T-cell (primary cell): Measurements from ENCODE around the gene RFC5. TPM values are rescaled to one million over a fixed set of nuclear protein-coding genes. Genes with fewer than 3 reads are reported as not detected.
A peak's percentile ranks its signal among the peaks of the same experiment; 100 is the strongest.

Experiments
- ATAC-seq, 4 experiments: fragments of 200-7000 bp in 3 of 4; fragments of 150-1000 bp in 1 of 4; cut with Tn5 transposase; replicated peaks in 1 of 4; 1 replicate in 3 of 4; 2 replicates in 1 of 4; pipeline ENCODE4 v1.10.0; 2021; ENCODE audit warnings: moderate library complexity in 3 of 4, mild to moderate bottlenecking in 2 of 4, moderate number of reproducible peaks in 1 of 4
- CTCF ChIA-PET, 2 donors: fragments of 300-600 bp; sonication (Branson Sonifier 250); formaldehyde crosslinking; loops; one replicate each; lab custom pipeline; 2022; ENCODE audit warnings: antibody characterized with exemption in 2 of 2; lab: Charles Lee
- POLR2A ChIA-PET, 2 donors: fragments of 300-600 bp; sonication (Branson Sonifier 250); formaldehyde crosslinking; loops; one replicate each; lab custom pipeline; 2022; ENCODE audit warnings: antibody characterized with exemption in 2 of 2; lab: Charles Lee
- DNase-seq, 35 experiments: peaks; one replicate each; pipeline versions ENCODE4 v3.0.0 to v3.0.0-alpha.2; 2013 to 2023
- H3K27ac ChIP-seq: one replicate; pipeline ENCODE4 v1.5.1; 2013; ENCODE audit warnings: low read length
- H3K27me3 ChIP-seq, 2 experiments: replicated peaks in 1 of 2; 1 replicate in 1 of 2; 2 replicates in 1 of 2; pipeline versions ENCODE4 v1.6.1 to v1.7.0; 2013; ENCODE audit warnings: low read length in 1 of 2, mixed read lengths in 1 of 2; ENCODE audit not compliant: control insufficient read depth in 2 of 2, insufficient read depth in 2 of 2; ENCODE audit errors: extremely low read depth in 1 of 2
- H3K36me3 ChIP-seq, 2 donors: 1 replicate in 1 of 2; 2 replicates in 1 of 2; pipeline versions ENCODE4 v1.6.1 to v1.7.0; 2013; ENCODE audit warnings: low read length in 1 of 2; ENCODE audit not compliant: control insufficient read depth in 2 of 2, insufficient read depth in 1 of 2; ENCODE audit errors: extremely low read depth in 1 of 2
- H3K4me1 ChIP-seq, 2 experiments: 1 replicate in 1 of 2; 2 replicates in 1 of 2; pipeline versions ENCODE4 v1.6.1 to v1.7.0; 2013; ENCODE audit warnings: low read length in 2 of 2, mixed read lengths in 1 of 2; ENCODE audit not compliant: insufficient read depth in 2 of 2, control insufficient read depth in 1 of 2; ENCODE audit errors: extremely low read depth in 1 of 2
- H3K4me3 ChIP-seq, 2 donors: 1 replicate in 1 of 2; 2 replicates in 1 of 2; pipeline versions ENCODE4 v1.5.1 to v1.7.0; 2013; ENCODE audit warnings: mild to moderate bottlenecking in 2 of 2, low read length in 1 of 2, moderate library complexity in 1 of 2; ENCODE audit not compliant: control insufficient read depth in 1 of 2; ENCODE audit errors: extremely low read depth in 1 of 2
- H3K9me3 ChIP-seq: 2 replicates; pipeline ENCODE4 v1.7.0; 2013
- H3K27ac Mint-ChIP-seq, 2 donors: one replicate each; pipeline ENCODE4 v1.8.0; 2020 to 2021; ENCODE audit warnings: mild to moderate bottlenecking in 2 of 2, mixed read lengths in 2 of 2
- H3K27me3 Mint-ChIP-seq, 2 donors: one replicate each; pipeline ENCODE4 v1.8.0; 2021 to 2022; ENCODE audit warnings: mixed read lengths in 2 of 2
- H3K36me3 Mint-ChIP-seq: one replicate; pipeline ENCODE4 v1.8.0; 2021; ENCODE audit warnings: mixed read lengths
- H3K4me1 Mint-ChIP-seq, 3 donors: one replicate each; pipeline ENCODE4 v1.8.0; 2020 to 2022; ENCODE audit warnings: mixed read lengths in 3 of 3, mild to moderate bottlenecking in 1 of 3
- H3K4me3 Mint-ChIP-seq, 3 donors: one replicate each; pipeline ENCODE4 v1.8.0; 2020 to 2022; ENCODE audit warnings: mild to moderate bottlenecking in 3 of 3, mixed read lengths in 3 of 3, moderate library complexity in 3 of 3
- H3K9me3 Mint-ChIP-seq, 3 donors: one replicate each; pipeline ENCODE4 v1.8.0; 2020 to 2022; ENCODE audit warnings: mixed read lengths in 3 of 3
- WGBS: methylation state at CpG from one replicate; pipeline ENCODE4 v1.1.5; 2013; ENCODE audit warnings: missing lambda C conversion rate; ENCODE audit not compliant: insufficient coverage; 5-methylcytosine and 5-hydroxymethylcytosine counted together
- total RNA-seq, 35 experiments: library from RNA in 6 of 35; stranded (reverse) in 6 of 35; fragments of 120-200 nt in 1 of 35; gene quantifications; one replicate each; pipeline versions ENCODE4 v1.2.1 to v1.2.4 and lab custom pipeline; 2013 to 2026

The RFC5 gene
- total RNA-seq, 5 donors from 2014 or later (not counting 1 experiment from before 2014, with no cell fraction given): 12.4 to 16.3 (median 13.5) TPM

DNA sequence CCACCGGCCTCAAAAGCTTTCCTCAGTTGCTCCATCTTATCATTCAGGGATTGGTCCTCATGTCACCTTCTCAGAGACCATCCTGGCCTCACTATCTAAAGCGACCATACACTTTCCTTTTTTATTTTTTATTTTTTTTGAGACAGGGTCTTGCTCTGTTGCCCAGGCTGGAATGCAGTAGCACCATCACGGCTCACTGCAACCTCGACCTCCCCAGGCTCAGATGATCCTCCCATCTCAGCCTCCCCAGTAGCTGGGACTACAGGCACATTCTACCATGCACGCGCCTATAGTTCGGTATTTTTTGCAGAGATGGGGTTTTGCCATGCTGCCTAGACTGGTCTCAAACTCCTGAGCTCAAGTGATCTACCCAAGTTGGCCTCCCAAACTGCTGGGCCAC, 41.7 kb downstream of the RFC5 start:
- no peaks in the 10 kb centered on the region for H3K27me3 ChIP-seq
- ChIA-PET CTCF (interaction anchor here (0.6 to 2.1 kb wide), 2 partner anchors 213 to 318 kb away, joined by 4 to 6 read pairs; partner anchors contain the start of gene SUDS3 (in 1 of the 2)), POLR2A (interaction anchor here in 1 of 2 donors (0.6 kb wide), 1 partner anchor 117 kb away, joined by 11 read pairs; no protein-coding TSS in a partner anchor)
- DNase-seq (no peak), ATAC-seq (no peak)
- WGBS: 96% methylated on average over 7 of the region's 7 CpGs
- Mint-ChIP-seq H3K4me3 (no peak overlapping the region), H3K27me3 (no peaks in the 10 kb centered on the region), H3K4me1 (peaks cover 37 to 50% (median 45%) of the 10 kb centered on the region in 3 donors), H3K9me3 (no peaks in the 10 kb centered on the region), H3K36me3 (peaks cover 2% of the 10 kb centered on the region), H3K27ac (peak overlapping the region; percentile 94 to 96)
- no peak overlapping the region for H3K4me3 ChIP-seq
- no peaks in the 10 kb centered on the region for H3K9me3 ChIP-seq
- no peaks in the 10 kb centered on the region for H3K36me3 ChIP-seq
- peaks cover 9 to 31% of the 10 kb centered on the region in 2 experiments for H3K4me1 ChIP-seq
- H3K27ac ChIP-seq: no peak overlapping the region

DNA sequence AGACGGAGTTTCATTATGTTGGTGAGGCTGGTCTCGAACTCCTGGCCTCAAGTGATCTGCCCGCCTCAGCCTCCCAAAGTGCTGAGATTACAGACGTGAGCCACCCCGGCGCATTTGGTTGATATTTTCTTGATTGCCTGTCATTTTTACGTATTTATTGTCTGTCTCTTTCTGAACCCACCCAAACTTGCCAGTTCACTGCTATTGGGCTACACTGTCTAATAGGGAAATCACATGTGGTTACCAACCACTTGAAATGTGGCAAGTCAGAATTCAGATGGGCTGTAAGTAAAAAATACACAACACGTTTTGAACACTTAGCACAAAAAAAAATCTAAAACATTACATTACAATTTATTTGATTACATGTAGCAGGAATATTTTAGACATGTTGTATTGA, 42.4 kb downstream of the RFC5 start:
- Mint-ChIP-seq H3K27ac (peak overlapping the region; percentile 94 to 96), H3K4me1 (peaks cover 37 to 47% (median 46%) of the 10 kb centered on the region in 3 donors), H3K27me3 (no peaks in the 10 kb centered on the region), H3K36me3 (no peaks in the 10 kb centered on the region), H3K9me3 (no peaks in the 10 kb centered on the region), H3K4me3 (peak overlapping the region; percentile 80 to 90 (median 90))
- peak overlapping the region; percentile 93 for H3K27ac ChIP-seq
- DNase-seq (peak in 1 of 35 experiments; percentile 51), ATAC-seq (no peak)
- H3K9me3 ChIP-seq: no peaks in the 10 kb centered on the region
- H3K36me3 ChIP-seq: no peaks in the 10 kb centered on the region
- no peaks in the 10 kb centered on the region for H3K27me3 ChIP-seq
- CTCF ChIA-PET: interaction anchor here in 1 of 2 donors (0.5 kb wide), 1 partner anchor 24 kb away, joined by 4 read pairs; no protein-coding TSS in a partner anchor
- H3K4me3 ChIP-seq: no peak overlapping the region
- WGBS: 93% methylated on average over 5 of the region's 8 CpGs
- POLR2A ChIA-PET: no interaction called here
- peaks cover 9 to 30% of the 10 kb centered on the region in 2 experiments for H3K4me1 ChIP-seq

DNA sequence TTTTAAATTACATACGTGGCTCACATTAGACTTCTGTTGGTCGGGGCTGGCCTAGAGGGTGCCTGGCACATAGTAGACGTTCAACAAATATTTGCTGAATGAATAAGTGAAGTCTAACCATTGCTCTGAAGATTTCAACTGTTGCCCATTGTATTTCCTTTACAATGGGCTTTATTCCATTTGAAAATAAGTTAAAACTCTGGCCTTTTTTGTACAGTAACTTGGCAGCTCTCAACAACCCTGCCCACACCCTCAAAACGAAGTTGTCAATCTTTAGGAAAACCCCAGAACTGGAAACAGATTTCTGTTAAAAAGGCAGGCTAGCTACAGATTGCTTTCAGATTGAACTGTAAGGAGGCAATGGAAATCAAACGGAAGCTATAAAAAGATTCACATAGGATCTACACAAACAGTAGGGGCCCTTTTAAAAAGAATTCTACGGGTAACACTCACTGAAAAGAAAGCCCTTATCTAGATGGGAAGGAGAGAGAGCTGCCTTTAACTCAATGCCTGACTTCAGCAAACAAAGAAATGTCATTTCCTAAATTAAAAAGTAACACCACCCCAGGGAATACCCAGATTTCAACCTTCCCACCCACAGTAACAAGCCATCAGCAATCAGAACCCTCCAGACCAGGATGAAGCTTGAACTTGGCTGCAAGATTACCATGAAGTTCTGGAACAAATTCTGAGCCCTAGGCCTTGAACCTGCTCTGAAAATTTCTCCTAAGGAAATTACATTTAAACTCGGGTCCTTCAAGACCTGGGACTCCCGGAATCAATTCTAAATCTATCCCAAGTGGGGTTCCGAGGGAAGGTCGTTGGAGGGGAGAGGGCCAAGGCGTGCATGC, 43.1 kb downstream of the RFC5 start:
- no peaks in the 10 kb centered on the region for H3K9me3 ChIP-seq
- Mint-ChIP-seq H3K27me3 (no peaks in the 10 kb centered on the region), H3K4me3 (peak overlapping the region; percentile 80 to 90 (median 90)), H3K36me3 (no peaks in the 10 kb centered on the region), H3K4me1 (peaks cover 44 to 53% (median 51%) of the 10 kb centered on the region in 3 donors), H3K27ac (peak overlapping the region; percentile 94 to 96), H3K9me3 (no peaks in the 10 kb centered on the region)
- CTCF ChIA-PET: interaction anchor here in 1 of 2 donors (0.5 to 1.0 kb wide), 2 partner anchors 24 to 314 kb away, joined by 3 to 4 read pairs; no protein-coding TSS in a partner anchor
- ATAC-seq (peak in 1 of 4 experiments; percentile 26), DNase-seq (peak in 1 of 35 experiments; percentile 43)
- H3K27ac ChIP-seq: peak overlapping the region; percentile 93
- H3K36me3 ChIP-seq: no peaks in the 10 kb centered on the region
- H3K4me3 ChIP-seq: peak overlapping the region; percentile 55 to 84
- POLR2A ChIA-PET: interaction anchor here in 1 of 2 donors (0.6 kb wide), 1 partner anchor 76 kb away, joined by 3 read pairs; no protein-coding TSS in a partner anchor
- no peaks in the 10 kb centered on the region for H3K27me3 ChIP-seq
- H3K4me1 ChIP-seq: peaks cover 9 to 28% of the 10 kb centered on the region in 2 experiments
- no CpG with 5 or more reads among the region's 11 CpGs for WGBS

DNA sequence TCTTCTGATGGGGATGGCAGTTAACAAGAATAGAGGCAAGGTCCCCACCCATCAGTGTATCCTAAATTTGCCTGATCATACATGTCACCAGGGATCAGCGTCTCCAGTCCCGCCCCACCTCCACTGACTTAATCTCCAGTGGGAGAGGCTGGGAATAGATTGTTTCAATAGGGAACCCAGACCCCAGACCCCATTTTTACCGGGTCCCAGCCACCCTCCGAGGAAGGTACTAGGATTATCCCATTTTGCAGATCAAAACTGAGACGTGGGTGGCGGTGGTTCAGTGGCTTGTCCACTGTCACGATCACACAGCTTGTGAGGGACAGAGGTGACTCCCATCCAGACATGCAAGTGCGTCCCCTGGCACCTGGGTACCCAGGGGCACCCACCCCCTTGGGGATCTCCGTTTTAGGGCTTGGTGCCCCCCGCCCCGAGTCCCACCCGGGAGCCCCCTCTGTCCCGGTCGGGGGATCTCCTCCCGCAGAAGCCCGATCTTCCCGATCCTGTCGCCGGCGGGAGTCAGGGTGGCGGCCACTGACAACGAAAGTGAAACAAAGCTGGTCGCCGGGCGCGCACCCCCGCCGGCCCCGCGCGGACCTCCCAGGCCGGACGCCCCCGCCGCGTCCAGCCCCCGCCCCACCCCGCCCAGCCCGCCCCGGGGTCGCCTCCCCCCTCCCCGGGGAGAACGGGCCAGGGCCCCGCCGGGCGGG, 44.0 kb downstream of the RFC5 start:
- Histone ChIP-seq H3K4me3 (peak overlapping the region; percentile 55 to 84), H3K27me3 (no peaks in the 10 kb centered on the region), H3K27ac (peak overlapping the region; percentile 93), H3K36me3 (no peaks in the 10 kb centered on the region), H3K4me1 (peaks cover 16 to 23% of the 10 kb centered on the region in 2 experiments), H3K9me3 (no peaks in the 10 kb centered on the region)
- peak overlapping the region; percentile 80 to 90 (median 90) for H3K4me3 Mint-ChIP-seq
- 1% methylated on average over 30 of the region's 46 CpGs for WGBS
- CTCF ChIA-PET: interaction anchor here (0.6 to 1.8 kb wide), 6 partner anchors 7 to 316 kb away, joined by 3 to 9 read pairs (median 4); partner anchors contain the start of gene SUDS3 (in 1 of the 2)
- POLR2A ChIA-PET: interaction anchor here (0.6 to 1.9 kb wide), 2 partner anchors 8 to 75 kb away, joined by 3 to 17 read pairs; no protein-coding TSS in a partner anchor
- no peaks in the 10 kb centered on the region for H3K9me3 Mint-ChIP-seq
- no peaks in the 10 kb centered on the region for H3K27me3 Mint-ChIP-seq
- no peaks in the 10 kb centered on the region for H3K36me3 Mint-ChIP-seq
- peak overlapping the region; percentile 94 to 96 for H3K27ac Mint-ChIP-seq
- ATAC-seq (peak; percentile 21 to 50 (median 26)), DNase-seq (peak in 15 of 35 experiments; percentile 4 to 56 (median 11))
- H3K4me1 Mint-ChIP-seq: peaks cover 49 to 60% (median 59%) of the 10 kb centered on the region in 3 donors

DNA sequence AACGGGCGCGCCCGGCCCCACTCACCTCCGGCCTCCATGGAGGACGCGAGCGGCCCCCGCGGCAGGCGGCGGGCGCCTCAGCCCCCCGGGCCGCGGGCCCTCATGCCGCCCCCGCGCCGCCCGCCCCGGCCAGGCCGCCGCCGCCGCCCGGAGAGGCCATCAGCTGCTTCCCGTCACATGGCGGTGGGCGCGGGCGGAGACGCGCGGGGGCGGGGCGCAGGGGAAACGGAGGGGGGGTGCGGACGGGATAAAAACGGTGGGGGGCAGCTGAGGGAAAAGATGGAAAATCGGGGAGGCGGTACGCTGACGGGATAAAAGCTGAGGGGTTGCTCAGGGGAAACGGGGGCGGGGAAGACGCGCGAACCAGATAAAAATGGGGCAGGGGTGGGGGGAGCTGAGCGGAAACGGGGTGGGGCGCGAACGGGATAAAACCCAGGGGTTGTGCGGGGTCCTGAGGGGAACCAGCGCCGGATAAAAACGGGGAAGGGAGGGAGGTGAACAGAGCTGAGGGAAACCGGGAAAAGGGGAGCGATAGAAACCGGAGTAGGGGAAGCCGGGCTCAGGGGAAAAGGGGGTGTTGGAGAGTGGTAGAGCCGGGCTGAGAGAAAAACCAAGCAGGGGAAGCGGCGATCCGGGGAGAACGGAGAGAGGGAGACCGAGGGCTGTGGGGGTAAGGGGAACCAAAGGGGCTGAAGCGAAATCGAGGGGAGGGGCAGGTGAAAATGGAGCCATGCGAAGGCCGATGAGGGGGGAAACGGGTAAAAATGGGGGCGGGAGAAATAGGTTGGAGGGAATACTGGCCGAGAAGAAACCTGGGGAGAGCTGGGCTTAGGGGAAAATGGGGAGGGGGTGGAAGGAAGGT, 44.7 kb downstream of the RFC5 start, which contains the start of gene WSB2:
WSB2 (minus strand) TSS at position 169 of the 862 bp plus-strand sequence; CDS start at position 38, 131 bp downstream.
- H3K27me3 ChIP-seq: no peaks in the 10 kb centered on the region
- Mint-ChIP-seq H3K4me1 (peaks cover 47 to 60% (median 57%) of the 10 kb centered on the region in 3 donors), H3K4me3 (peak within 1 kb of the TSS; percentile 86 to 91 (median 90)), H3K36me3 (no peaks in the 10 kb centered on the region), H3K9me3 (no peaks in the 10 kb centered on the region), H3K27ac (peak within 1 kb of the TSS; percentile 94 to 96), H3K27me3 (no peaks in the 10 kb centered on the region)
- peaks cover 16 to 23% of the 10 kb centered on the region in 2 experiments for H3K4me1 ChIP-seq
- ChIA-PET POLR2A (interaction anchor here (0.5 to 1.9 kb wide), 6 partner anchors 8 to 298 kb away, joined by 3 to 17 read pairs (median 3); no protein-coding TSS in a partner anchor), CTCF (interaction anchor here (0.6 to 1.8 kb wide), 7 partner anchors 8 to 315 kb away, joined by 3 to 9 read pairs (median 4); partner anchors contain the start of gene SUDS3 (in 1 of the 2))
- WGBS: under 1% methylated on average over 60 of the region's 76 CpGs
- H3K9me3 ChIP-seq: no peaks in the 10 kb centered on the region
- peak within 1 kb of the TSS; percentile 86 to 97 for H3K4me3 ChIP-seq
- peak; percentile 42 to 55 (median 54) for ATAC-seq
- H3K27ac ChIP-seq: peak within 1 kb of the TSS; percentile 93
- peak in 31 of 35 experiments; percentile 5 to 60 (median 28) for DNase-seq
- H3K36me3 ChIP-seq: no peaks in the 10 kb centered on the region
